Bronchial epithelial cell (primary cell): ENCODE data around the gene RAD9A. TPM values are rescaled to one million over a fixed set of nuclear protein-coding genes. Genes with fewer than 3 reads are reported as not detected.
A peak's percentile ranks its signal among the peaks of the same experiment; 100 is the strongest.

Source experiments
- DNase-seq: peaks from one replicate; pipeline ENCODE4 v3.0.0-alpha.2; 2010; ENCODE audit warnings: low read depth
- FAIRE-seq: peaks from 2 replicates; lab custom pipeline; 2011; peaks lifted over from hg19 to GRCh38; lab: Jason Lieb, UNC
- H3K27me3 ChIP-seq: 2 replicates; pipeline ENCODE4 v1.5.1; 2011; ENCODE audit warnings: low read length; ENCODE audit not compliant: control insufficient read depth, insufficient read depth
- H3K36me3 ChIP-seq: 2 replicates; pipeline ENCODE4 v1.5.1; 2011; ENCODE audit warnings: low read length; ENCODE audit not compliant: control insufficient read depth, insufficient read depth
- H3K4me3 ChIP-seq: 2 replicates; pipeline ENCODE4 v1.5.1; 2011; ENCODE audit warnings: mild to moderate bottlenecking, low read depth, low read length, control low read depth
- total RNA-seq: library from RNA; depleted of rRNA; stranded (reverse); fragments of >200 nt; gene quantifications from 2 replicates; pipeline ENCODE4 v1.2.1, GENCODE V29; 2014
- TF ChIP-seq, protein P1 (sequence below): IDR thresholded peaks from 2 replicates; pipeline ENCODE4 v1.5.1; 2011; ENCODE audit warnings: mild to moderate bottlenecking, moderate library complexity, low read length, control low read depth, inconsistent platforms; ENCODE audit not compliant: insufficient read depth, severe bottlenecking

The RAD9A gene
- total RNA-seq, 1 donor from 2014 or later: 8.7 TPM

DNA sequence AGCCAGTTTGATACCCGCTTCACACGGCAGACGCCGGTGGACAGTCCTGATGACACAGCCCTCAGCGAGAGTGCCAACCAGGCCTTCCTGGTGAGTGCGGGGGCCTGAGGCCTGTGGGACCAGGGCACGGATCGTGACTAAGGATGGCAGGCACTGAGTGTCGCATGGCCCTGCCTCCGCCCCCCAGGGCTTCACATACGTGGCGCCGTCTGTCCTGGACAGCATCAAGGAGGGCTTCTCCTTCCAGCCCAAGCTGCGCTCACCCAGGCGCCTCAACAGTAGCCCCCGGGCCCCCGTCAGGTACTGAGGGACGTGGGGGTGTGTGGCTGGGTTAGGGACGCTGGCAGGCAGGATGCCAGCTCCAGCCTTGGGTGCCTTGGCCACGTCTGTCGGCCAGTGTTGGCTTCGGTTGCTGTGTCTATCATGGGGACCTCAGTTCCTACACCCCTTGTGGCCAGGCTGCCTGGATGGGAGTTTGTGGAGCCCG is 42.7 kb downstream of the RAD9A start:
- Histone ChIP-seq H3K27me3 (no peaks in the 10 kb centered on the region), H3K4me3 (no peak overlapping the region), H3K36me3 (peaks cover 40% of the 10 kb centered on the region)
- TF ChIP-seq, protein P1, sequence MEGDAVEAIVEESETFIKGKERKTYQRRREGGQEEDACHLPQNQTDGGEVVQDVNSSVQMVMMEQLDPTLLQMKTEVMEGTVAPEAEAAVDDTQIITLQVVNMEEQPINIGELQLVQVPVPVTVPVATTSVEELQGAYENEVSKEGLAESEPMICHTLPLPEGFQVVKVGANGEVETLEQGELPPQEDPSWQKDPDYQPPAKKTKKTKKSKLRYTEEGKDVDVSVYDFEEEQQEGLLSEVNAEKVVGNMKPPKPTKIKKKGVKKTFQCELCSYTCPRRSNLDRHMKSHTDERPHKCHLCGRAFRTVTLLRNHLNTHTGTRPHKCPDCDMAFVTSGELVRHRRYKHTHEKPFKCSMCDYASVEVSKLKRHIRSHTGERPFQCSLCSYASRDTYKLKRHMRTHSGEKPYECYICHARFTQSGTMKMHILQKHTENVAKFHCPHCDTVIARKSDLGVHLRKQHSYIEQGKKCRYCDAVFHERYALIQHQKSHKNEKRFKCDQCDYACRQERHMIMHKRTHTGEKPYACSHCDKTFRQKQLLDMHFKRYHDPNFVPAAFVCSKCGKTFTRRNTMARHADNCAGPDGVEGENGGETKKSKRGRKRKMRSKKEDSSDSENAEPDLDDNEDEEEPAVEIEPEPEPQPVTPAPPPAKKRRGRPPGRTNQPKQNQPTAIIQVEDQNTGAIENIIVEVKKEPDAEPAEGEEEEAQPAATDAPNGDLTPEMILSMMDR: no peak
- FAIRE-seq (no peak), DNase-seq (no peak)

DNA sequence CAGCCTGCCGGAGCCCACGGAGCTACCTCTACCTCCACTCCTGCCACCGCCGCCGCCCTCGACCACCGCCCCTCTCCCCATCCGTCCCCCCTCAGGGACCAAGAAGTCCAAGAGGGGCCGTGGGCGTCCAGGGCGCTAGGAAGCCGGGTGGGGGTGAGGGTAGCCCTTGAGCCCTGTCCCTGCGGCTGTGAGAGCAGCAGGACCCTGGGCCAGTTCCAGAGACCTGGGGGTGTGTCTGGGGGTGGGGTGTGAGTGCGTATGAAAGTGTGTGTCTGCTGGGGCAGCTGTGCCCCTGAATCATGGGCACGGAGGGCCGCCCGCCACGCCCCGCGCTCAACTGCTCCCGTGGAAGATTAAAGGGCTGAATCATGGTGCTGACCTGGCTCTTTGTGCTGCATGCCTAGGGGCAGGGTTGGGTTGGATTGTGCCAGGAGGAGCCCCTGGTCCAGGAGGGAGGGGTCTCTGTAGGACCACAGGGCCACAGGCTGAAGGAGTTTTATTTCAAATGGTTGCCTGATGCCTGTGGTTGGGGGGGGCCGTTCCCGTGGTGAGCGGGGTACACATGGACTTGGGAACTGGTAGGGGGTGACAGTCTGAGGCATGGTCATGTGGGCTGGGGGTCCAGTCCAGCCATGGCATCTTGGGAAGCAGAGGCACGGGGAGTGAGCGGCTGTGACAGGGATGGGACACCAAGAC is 43.4 kb downstream of the RAD9A start:
- no peaks in the 10 kb centered on the region for H3K27me3 ChIP-seq
- FAIRE-seq: no peak
- no peak for DNase-seq
- H3K4me3 ChIP-seq: no peak overlapping the region
- peaks cover 38% of the 10 kb centered on the region for H3K36me3 ChIP-seq
- TF ChIP-seq, protein P1: no peak

DNA sequence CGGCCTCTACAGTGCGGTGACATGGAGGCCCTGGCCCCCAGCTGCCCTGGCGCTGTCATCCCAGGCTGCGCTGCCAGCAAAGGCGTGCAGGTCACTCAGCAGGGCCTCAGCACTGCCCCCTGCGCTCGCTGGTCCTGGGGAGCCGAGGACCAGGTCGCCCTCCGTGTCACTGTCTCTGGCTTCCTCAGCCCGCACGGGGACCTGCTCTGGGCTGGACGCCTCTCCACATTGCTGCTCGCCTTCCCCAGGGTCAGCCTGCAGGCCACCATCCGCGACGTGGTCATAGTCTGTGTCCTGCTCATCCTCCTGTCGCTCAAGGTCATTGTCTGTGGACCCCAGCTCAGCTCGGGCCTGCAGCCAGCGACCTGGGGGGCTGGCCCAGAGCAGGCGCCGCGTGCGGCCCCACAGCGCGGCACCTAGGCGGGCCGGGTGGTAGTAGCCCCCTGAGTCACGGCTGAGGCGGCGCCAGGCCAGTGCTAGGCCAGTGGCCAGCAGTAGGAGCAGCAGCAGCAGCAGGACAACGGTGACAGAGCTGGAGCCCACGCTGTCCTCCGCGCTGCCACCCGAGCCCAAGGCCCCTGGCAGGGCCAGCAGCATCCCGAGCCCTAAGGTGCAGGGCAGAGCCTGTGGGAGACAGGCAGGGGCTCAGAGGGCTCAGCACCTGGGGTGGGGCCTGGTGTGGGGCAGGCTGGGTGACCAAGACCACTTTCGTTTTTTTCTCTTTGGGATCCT is 44.1 kb downstream of the RAD9A start:
- FAIRE-seq (peak; percentile 7), DNase-seq (no peak)
- Histone ChIP-seq H3K4me3 (no peak overlapping the region), H3K27me3 (no peaks in the 10 kb centered on the region), H3K36me3 (peaks cover 37% of the 10 kb centered on the region)
- TF ChIP-seq, protein P1: no peak

DNA sequence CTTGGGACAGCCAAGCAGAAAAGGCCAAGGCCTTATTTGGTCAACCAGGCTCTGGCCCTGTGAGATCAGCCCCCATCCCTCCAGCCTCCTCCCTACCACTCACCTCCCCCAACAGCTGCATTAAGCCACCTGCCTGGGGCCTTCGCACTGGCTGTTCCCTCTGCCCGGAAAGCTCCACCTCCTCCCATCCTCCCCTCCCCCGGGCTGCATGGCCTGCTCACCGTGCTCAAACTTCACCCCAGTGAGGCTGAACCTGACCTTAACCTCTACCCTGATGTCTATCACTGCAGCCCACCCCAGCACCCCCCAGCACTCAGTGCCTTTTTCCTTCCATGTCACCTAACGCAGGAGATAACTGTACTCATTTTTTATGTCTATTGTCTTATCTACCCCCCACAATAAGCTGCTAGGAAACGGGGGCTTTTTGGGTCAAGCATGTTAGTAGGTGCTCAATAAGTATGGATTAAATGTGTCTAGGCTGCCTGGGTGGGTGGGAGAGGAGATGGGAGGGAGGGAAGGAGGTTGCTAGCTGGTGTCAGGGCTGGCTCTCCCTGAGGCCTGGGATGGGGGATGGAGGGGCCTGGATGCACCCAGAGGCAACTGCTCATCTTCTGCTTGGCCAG is 44.8 kb downstream of the RAD9A start:
- Histone ChIP-seq H3K4me3 (no peak overlapping the region), H3K36me3 (peaks cover 36% of the 10 kb centered on the region), H3K27me3 (no peaks in the 10 kb centered on the region)
- DNase-seq: no peak
- FAIRE-seq: no peak
- TF ChIP-seq, protein P1: no peak

DNA sequence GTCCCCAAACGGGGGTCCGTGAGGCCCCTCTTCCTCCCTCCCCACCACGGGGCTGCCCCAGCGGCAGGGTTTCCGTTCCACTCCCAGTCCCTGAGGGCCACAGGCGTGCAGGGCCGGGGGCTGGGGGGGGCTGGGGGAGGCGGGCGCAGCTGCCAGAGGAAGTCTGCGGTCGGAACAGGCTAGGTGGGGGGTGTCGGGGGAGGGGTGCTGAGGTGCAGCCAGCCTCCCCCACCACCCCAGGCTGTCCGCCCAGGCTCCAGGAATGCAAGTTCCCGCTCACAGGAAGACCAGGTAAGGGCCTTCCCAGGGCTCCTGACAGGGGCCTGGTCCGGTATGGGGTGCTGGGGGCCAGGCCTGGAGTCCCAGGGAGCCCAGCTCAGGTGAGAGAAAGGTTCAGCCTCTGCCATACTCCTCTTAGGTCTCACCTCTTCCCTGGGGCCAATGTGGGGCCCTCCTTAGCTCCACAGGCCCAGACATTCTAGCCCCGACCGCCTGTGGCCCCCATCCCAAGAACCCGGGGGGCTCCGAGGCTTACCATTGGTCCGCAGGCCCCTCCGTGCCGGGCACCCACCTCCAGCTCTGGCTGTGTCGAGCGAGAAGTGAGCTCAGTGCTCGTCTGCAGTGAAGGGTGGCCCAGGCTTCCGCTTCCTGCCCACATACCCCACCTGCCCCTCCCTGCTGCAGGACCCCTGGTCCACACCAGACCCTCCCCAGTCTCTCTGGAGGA is 45.5 kb downstream of the RAD9A start, which contains the start of gene PTPRCAP:
PTPRCAP (minus strand) TSS at position 601 of the 727 bp plus-strand sequence; CDS start at position 538, 63 bp downstream.
- DNase-seq (no peak), FAIRE-seq (no peak)
- Histone ChIP-seq H3K4me3 (no peak within 1 kb of the TSS), H3K36me3 (peaks cover 40% of the 10 kb centered on the region), H3K27me3 (no peaks in the 10 kb centered on the region)
- TF ChIP-seq, protein P1: no peak
